HG02623 (cell line): ENCODE data around the gene TMEM51.
"Not testable (repeated sequence)": the region's sequence is repeated elsewhere in the genome, so short reads cannot be mapped to it uniquely, and the experiment has no call there.

ENCODE experiments used
- ATAC-seq: cut with Tn5 transposase; IDR thresholded peaks from one replicate; pipeline ENCODE4 v1.9.1; 2021; ENCODE audit warnings: moderate library complexity; ENCODE audit not compliant: unreplicated experiment

TMEM51 gene

GRCh38 chr1:15175324-15176094, 22.0 kb downstream of the TMEM51 start:
- ATAC-seq: not testable (repeated sequence)

DNA sequence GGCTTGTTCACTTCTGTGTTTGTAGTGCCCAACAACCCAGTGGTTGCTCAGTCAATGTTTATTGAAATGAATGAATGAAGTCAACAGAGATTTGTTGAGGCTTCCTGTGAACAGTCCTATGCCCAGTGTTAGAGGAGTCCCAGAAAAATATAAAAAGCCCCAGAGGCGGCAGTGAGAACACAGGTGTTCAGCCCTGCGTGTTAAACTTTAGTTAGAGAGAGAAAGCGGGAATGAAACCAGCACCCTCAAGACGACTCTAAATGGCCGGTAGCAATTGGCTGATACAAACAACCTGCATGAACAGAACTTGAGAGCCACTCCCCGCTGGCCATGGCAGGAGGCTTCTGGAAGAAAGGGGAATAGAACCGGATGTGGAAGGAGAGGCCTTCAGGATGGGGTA, 22.6 kb downstream of the TMEM51 start:
- no peak for ATAC-seq

DNA sequence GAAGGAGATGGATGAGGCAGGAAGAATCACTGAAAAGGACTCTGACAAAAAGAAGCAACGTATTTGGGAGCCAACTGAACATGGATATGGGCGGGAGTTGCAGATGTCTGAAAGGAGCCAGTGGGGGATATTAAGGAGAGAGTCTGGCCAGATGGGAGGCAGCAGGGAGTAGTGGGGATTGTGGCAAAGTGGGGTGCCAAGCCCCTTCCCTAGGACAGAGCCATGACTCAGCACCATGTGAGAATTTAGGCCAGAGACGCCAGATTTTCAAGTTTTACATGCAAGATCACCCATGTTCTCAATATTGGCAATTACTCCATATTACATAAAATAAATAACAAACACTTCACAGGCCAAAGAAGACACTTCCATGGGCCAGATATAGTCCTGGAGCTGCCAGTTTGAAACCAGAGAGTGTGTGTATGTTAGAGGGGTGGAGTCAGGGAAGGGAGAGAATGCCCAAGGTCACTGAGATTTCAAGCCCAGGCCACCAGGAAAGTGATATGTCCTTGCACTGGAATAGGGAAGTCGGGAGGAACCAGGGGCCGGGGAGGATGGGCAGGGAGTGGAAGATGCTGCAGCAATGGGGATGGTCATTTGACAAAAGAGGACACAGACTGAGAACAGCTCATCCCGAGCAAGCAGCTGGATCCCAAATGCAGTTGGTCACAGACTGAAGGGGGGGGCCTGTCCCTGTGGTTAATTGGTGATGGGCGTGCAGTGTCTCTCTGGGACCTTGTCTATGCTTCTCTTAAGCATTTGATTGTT, 23.5 kb downstream of the TMEM51 start:
- no peak for ATAC-seq

DNA sequence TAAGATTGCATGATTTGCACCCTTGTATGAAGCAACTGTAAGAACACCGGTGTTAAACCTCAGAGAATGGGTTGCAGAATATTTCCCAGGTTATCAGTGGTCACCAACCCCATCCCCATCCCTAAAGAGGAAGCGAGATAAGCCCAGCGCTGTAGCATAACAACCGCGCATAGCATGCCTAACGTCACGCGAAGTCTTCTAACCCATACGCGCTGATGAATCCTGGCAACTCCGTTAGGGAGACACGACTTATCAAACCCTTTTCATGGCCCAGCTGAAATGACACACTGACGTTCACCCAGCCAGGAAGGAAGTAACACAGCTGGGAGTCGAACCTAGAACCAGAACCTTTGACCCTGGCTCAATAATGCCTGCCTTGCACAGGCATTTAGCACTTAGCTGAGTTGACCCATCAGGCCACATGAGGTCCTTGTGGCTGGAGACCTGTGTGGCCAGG, 24.2 kb downstream of the TMEM51 start:
- ATAC-seq: no peak

DNA sequence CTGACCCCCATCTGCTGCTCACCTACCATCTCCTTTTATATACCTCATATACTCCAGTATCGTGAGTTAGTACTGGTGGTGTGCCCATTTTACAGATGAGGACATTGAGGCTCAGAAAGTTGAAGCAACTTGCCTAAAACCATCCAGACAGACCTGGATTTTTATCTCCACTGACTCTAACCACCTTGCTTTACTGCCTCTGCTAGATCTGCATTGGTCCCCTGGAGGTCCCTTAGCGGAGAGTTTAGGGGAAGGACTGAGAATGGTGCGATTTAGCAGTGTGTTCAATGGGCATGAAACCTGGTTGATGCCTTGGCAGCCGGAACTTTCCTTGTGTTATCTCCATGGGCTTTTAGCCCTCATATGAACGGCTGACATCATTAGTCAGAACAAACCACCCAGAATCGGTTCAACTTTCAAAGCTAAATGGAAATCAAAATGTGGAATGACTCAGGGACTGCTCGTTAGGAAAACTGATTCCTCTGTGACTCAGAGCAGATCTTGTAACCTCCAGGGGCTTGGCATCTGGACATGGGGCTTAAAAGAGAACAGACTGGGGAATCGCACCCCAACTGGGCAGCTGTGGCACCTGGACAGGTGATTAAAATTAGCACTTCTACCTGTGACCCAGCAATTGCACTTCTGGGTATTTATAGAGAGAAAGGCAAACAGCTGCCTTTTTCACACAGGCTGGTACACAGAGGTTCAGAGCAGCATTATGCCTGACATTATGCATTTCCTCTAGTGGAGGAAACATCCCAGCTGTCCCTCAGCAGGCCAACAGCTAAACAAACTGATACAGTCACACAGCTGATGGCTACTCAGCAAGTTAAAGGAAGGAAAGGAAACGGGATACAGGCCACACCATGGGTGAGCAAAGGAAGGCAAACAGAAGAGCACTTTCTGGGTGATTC, 25.3 kb downstream of the TMEM51 start:
- no peak for ATAC-seq

DNA sequence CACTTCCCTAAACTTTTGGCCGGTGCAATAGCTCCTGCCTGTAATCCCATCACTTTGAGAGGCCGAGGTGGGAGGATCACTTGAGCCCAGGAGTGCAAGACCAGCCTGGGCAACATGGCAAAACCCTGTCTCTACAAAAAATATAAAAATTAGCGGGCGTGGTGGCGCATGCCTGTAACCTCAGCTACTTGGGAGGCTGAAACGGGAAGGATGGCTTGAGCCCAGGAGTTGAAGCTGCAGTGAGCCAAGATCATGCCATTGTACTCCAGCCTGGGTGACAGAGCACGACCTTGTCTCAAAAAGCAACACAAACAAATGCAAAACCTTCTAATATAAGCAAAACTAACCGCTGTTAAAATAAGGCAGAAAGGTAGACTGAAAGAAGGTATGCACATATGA, 25.9 kb downstream of the TMEM51 start:
- no peak for ATAC-seq

DNA sequence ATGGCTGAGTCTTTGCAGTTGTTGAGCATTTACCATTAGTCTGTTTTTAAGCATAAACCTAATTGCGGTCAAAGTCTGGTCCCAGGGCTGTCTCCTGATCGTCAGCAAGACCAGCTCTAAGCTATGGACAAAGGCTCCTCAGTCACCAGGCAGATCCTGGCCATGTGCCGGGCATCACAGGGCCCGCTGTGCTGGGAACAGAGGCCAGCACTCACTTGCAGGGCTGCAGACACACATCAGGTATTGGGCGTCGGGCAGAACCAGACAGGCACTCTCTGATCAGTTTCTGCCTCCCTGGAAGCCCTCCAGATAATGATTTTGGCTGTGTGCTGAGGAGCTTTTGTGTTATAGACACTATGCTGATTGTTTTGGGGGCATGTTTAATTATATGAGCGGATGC, 26.6 kb downstream of the TMEM51 start:
- ATAC-seq: no peak

DNA sequence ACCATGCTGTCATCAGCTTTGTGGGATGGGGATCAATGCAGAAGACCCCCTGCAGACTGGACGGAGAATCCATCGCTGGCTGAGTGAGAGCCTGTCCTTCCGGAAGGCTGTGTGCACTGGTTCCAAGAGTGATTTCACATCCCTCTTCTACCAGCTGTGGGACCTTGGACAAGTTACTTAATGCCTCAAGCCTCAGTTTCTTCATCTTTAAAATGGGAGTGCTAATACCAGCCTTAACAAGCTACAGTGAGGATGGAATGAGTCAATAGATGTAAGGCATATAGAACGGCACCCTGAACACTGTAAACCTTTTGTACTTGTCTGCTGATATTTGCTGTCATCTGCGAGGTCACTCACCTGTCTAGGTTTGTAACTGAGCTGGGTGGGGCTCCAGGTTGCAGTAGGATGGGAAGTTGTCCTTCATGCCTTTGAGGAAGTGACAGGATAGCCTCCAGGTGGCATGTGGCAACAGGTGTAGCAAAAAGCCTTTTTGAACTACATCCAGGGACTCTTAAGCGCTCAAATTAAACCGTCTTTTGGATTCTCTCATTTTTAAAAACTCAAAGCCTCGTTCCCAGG, 27.5 kb downstream of the TMEM51 start:
- ATAC-seq: no peak

DNA sequence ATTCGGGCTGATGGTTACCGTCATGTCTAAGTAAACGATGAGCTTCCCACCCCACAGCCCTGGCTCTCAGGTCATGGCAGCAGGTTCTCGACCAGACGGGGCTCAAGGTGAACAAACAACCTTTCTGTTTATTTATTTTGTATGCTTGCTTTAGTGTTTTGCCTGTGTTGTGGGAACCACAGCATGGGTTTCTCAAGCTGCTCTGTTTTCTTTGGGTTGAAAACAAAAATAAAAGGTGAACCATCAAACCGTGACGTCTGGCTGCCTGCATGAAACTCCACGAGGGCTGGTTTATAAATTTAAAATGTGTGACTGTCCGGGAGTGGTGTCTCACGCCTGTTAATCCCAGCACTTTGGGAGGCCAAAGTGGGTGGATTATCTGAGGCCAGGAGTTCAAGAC, 28.0 kb downstream of the TMEM51 start:
- no peak for ATAC-seq

GRCh38 chr1:15184436-15185241, 31.1 kb downstream of the TMEM51 start:
- no peak for ATAC-seq

GRCh38 chr1:15185617-15186016, 32.1 kb downstream of the TMEM51 start:
- no peak for ATAC-seq

GRCh38 chr1:15186073-15186845, 32.7 kb downstream of the TMEM51 start:
- no peak for ATAC-seq

DNA sequence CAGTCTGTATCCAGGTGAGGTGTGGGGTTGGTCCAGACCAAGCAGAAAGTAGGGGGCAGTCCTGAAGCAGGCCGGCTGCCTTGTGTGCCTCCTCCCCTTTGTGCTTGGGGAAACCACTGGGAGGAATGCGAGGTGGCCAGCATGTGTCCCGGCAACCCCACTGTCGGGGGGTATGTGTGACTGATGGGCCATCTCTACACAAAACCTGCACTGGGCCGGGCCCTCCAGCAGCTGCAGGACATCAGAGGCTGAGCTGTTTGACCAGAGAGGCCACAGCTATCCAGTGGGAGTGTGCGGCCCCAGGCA, 33.3 kb downstream of the TMEM51 start:
- ATAC-seq: no peak

DNA sequence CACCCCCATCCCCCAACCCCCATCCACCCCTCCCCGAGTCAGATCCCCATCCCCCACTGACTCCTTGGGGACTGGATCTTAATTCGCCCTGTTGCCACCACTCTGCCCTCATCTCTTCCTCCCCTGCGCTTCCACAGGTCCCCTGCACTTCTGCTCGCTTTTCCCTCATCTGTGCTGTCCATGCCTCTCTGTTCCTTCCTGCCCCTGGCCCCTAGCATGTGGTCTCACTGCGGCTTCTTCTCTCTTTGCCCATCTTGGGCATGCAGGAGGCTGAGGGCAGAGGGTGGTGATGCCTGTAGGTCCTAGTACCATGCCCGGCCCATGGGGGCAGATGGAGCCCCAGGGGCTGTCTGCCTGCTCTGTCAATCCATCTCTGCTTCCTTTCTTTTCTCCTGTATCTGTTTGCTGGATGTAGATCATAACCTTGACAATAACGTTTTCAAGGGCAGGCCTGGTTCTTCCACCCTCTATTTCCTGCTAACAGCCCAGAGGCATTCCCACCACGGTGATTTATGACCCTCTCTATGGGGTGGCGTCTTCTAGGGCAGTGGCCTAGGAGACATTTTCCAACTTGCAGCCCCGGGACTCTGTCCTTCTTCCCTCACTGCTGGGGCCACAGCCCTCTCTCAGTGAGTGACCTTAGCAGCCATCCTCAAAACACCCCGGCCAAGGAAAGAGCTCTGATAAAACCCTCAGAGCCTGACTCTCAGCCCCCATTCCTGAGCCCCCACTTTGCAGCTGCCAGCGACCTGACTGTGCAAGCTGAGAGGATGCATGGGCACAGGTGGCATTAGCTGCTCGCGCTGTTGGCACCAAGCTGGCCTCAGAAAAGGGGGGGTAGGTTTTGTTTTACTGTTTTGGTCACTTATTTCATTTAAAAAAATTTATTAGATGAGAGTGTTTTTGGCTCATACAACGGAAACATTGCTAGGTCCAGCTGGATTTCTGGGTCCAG, 33.9 kb downstream of the TMEM51 start:
- ATAC-seq: no peak

DNA sequence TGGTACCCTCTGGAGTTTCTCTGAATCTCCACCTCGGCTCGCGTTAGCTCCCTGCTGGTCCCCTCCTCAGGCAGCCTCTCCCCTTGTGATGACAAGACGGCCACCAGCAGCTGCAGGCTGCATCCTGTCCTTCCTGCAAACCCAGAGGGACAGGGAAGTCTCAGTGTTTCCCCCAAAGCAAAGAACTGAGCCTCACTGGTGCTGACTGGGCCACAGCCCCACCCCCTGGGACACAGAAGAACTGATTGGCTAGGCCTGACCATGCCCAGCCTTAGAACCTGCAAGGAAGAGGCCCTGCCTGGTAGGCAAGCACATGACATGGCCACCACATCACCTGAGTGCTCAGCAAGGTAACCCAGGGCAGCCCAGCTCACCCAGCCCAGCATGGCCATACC, 34.6 kb downstream of the TMEM51 start:
- no peak for ATAC-seq

DNA sequence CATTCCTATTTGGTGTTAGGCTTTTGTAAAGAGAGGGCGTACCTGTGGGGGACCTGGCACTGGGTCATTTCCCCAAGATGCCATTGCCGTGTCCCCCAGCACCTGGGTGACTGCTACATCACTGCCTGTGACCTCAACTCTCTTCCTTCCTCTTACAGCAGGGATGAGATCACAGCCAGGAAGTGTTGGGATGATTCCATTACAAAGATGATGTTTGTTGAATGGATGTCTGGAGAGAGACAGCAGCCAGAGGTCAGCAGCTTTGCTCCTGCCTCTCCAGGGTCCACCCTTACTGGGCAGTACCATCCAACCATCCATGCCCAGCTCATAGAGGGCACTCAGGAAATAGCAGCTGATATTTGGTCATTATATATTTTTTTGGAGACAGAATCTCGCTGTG, 35.1 kb downstream of the TMEM51 start:
- ATAC-seq: no peak

DNA sequence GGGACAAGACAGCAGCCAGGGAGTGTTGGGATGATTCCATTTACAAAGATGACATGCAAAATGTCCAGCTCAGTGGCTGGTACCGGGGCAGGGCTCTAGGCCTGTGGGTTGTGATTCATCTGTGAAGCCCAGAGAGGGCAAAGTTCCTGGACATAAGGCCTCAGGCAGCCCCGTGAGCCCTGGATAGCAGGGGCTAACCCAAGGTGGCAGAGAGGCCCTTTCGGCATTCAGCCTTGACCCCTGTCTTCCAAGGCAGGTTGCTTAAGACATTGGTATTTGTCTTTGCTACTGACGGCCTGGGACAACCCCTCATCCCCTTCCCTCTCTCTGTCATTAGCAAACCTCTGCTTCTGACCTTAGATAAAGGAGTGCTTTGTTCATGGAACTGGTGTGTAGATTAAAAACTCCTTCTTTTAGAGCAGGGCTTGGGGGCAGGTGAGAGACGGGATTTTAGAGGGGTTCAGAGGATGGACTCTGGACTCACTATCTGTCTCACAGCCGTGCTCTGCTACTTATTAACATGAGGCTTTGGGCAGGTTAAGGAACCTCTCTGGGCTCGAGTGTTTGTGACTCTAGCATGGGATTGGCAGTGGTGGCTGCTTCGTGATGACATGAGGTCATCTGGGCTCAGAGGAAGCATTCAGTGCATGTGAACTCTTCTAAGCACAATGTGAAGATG, 36.3 kb downstream of the TMEM51 start:
- ATAC-seq: no peak

- no peak for ATAC-seq
Measured at GRCh38 chr1:15191267-15191666, 37.7 kb downstream of the TMEM51 start.
